ENCODE measurements around the gene ABHD12. TPM values are rescaled to one million over a fixed set of nuclear protein-coding genes. Genes with fewer than 3 reads are reported as not detected.

ABHD12 gene
- total and polyA plus RNA-seq, 2 donors (not counting 3 experiments of a cell fraction or from before 2014, with no cell fraction given), result 19.2 to 36.0 TPM

- no TSS peak for BruUV-seq (replicated peaks)
- no peak for FAIRE-seq
These were observed 95.1 kb downstream of the ABHD12 start for GRCh38 chr20:25295386-25296093.

More at GRCh38 chr20:25295386-25296093, 95.1 kb downstream of the ABHD12 start:
- Histone ChIP-seq H2AFZ (ENCODE audit: low read depth, low read length) (no peak overlapping the region), H3K27ac (ENCODE audit: insufficient read depth, low read depth, low read length) (no peak overlapping the region), H3K4me3 (replicated peaks in 1 of 3; ENCODE audit: insufficient read depth in 1 of 3, low read depth in 1 of 3, low read length in 3 of 3) (no peak overlapping the region), H3K36me3 (ENCODE audit: control insufficient read depth in 2 of 2, extremely low read depth in 1 of 2, insufficient read depth in 2 of 2, low read length in 2 of 2) (peaks cover 3 to 12% of the 10 kb centered on the region in 2 experiments), H3K4me1 (ENCODE audit: control insufficient read depth, extremely low read depth, insufficient read depth, low read length) (no peaks in the 10 kb centered on the region), H3K9me1 (replicated peaks; ENCODE audit: control insufficient read depth, extremely low read depth, insufficient read depth, low read length) (no peaks in the 10 kb centered on the region), H3K4me2 (ENCODE audit: insufficient read depth, low read length) (no peak overlapping the region), H3K9ac (replicated peaks; ENCODE audit: extremely low read depth, insufficient read depth, low read length) (no peak overlapping the region), H3K27me3 (ENCODE audit: control insufficient read depth in 2 of 2, insufficient read depth in 2 of 2, low read length in 2 of 2) (no peaks in the 10 kb centered on the region), H4K20me1 (replicated peaks; ENCODE audit: control insufficient read depth, extremely low read depth, insufficient read depth, low read length) (no peaks in the 10 kb centered on the region), H3K79me2 (ENCODE audit: control insufficient read depth, insufficient read depth, low read length) (no peaks in the 10 kb centered on the region), H3K9me3 (replicated peaks; ENCODE audit: control insufficient read depth, insufficient read depth, low read length) (no peaks in the 10 kb centered on the region)
- TF ChIP-seq MYC (IDR thresholded peaks at IDR 0.05; ENCODE audit: low read depth, low read length) (no peak), POLR2A (IDR thresholded peaks at IDR 0.05; ENCODE audit: low read depth, low read length) (no peak), JUN (IDR thresholded peaks at IDR 0.05; ENCODE audit: borderline replicate concordance, insufficient read depth, insufficient read length, low read depth) (no peak), GATA2 (IDR thresholded peaks at IDR 0.05; ENCODE audit: insufficient read depth, insufficient read length, low read depth, low read length) (no peak), EZH2 (IDR thresholded peaks at IDR 0.05; ENCODE audit: borderline replicate concordance, low read depth, low read length, severe bottlenecking) (no peak), FOS (IDR thresholded peaks at IDR 0.05; ENCODE audit: borderline replicate concordance, insufficient read depth, low read length) (no peak), POLR2AphosphoS5 (IDR thresholded peaks at IDR 0.05; ENCODE audit: insufficient read depth, low read depth, low read length) (no peak)
- TF ChIP-seq, protein P1, sequence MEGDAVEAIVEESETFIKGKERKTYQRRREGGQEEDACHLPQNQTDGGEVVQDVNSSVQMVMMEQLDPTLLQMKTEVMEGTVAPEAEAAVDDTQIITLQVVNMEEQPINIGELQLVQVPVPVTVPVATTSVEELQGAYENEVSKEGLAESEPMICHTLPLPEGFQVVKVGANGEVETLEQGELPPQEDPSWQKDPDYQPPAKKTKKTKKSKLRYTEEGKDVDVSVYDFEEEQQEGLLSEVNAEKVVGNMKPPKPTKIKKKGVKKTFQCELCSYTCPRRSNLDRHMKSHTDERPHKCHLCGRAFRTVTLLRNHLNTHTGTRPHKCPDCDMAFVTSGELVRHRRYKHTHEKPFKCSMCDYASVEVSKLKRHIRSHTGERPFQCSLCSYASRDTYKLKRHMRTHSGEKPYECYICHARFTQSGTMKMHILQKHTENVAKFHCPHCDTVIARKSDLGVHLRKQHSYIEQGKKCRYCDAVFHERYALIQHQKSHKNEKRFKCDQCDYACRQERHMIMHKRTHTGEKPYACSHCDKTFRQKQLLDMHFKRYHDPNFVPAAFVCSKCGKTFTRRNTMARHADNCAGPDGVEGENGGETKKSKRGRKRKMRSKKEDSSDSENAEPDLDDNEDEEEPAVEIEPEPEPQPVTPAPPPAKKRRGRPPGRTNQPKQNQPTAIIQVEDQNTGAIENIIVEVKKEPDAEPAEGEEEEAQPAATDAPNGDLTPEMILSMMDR (IDR thresholded peaks at IDR 0.05; ENCODE audit: extremely low read depth in 1 of 2, insufficient read depth in 1 of 2, low read depth in 1 of 2, low read length in 2 of 2), result no peak
- TF ChIP-seq, protein P2, sequence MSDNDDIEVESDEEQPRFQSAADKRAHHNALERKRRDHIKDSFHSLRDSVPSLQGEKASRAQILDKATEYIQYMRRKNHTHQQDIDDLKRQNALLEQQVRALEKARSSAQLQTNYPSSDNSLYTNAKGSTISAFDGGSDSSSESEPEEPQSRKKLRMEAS (IDR thresholded peaks at IDR 0.05; ENCODE audit: insufficient read depth, insufficient read length), result no peak
- intact Hi-C loops (cut with micrococcal nuclease), result loop anchor here (1.0 to 2.0 kb wide), 2 partner anchors 95 to 300 kb away; partner anchors contain the start of gene ABHD12
- CTCF ChIA-PET, result interaction anchor here (1.1 to 5.0 kb wide), 6 partner anchors 14 to 103 kb away, joined by 3 to 104 read pairs (median 5); no protein-coding TSS in a partner anchor
- POLR2A ChIA-PET, result no interaction called here
- no peak for DNase-seq (ENCODE audit: low read depth, low spot score)
- dilution Hi-C loops (cut with MboI; ENCODE audit: extremely low pct_ligation_motif_present, low sequenced_read_pairs), result no loop called here
